HepG2 (cell line): Measurements from ENCODE around the gene PXDC1. TPM values are rescaled to one million over a fixed set of nuclear protein-coding genes. Genes with fewer than 3 reads are reported as not detected.

ENCODE experiments used
- CBX2 ChIP-seq, 2 experiments: fragments of 200-600 bp in 1 of 2; sonication (generic); formaldehyde crosslinking in 1 of 2; IDR thresholded peaks; 2 replicates each; pipeline versions ENCODE4 v1.7.0 to v1.8.1; 2018 to 2022; ENCODE audit warnings: low read depth in 2 of 2, low read length in 1 of 2, mild to moderate bottlenecking in 1 of 2, missing genetic modification reagents in 1 of 2
- CREB3 ChIP-seq: sonication (generic); formaldehyde crosslinking; IDR thresholded peaks from 2 replicates; pipeline ENCODE4 v1.5.0; 2020; ENCODE audit warnings: missing genetic modification reagents
- ESRRA ChIP-seq: sonication (generic); formaldehyde crosslinking; IDR thresholded peaks from 2 replicates; pipeline ENCODE4 v1.5.1; 2020; ENCODE audit warnings: mild to moderate bottlenecking, low read depth, missing genetic modification reagents
- FOXJ3 ChIP-seq: sonication (generic); formaldehyde crosslinking; IDR thresholded peaks from 2 replicates; pipeline ENCODE4 v1.4.0; 2020; ENCODE audit warnings: missing genetic modification reagents, mild to moderate bottlenecking, borderline replicate concordance
- GATAD1 ChIP-seq: IDR thresholded peaks from 2 replicates; pipeline ENCODE4 v1.6.1; 2016; ENCODE audit warnings: missing genetic modification reagents, missing compliant biosample characterization
- HNRNPL ChIP-seq: fragments of 200-400 bp; formaldehyde crosslinking; IDR thresholded peaks from 2 replicates; pipeline ENCODE4 v1.6.1; 2017; ENCODE audit warnings: mild to moderate bottlenecking, low read depth, low read length
- NKX3-1 ChIP-seq: sonication (generic); formaldehyde crosslinking; IDR thresholded peaks from 2 replicates; pipeline ENCODE4 v1.5.0; 2020; ENCODE audit warnings: missing genetic modification reagents
- PCBP1 ChIP-seq: fragments of 200-400 bp; formaldehyde crosslinking; IDR thresholded peaks from 2 replicates; pipeline ENCODE4 v1.6.1; 2017; ENCODE audit warnings: mild to moderate bottlenecking, low read depth, low read length, borderline replicate concordance
- REL ChIP-seq: sonication (generic); formaldehyde crosslinking; conservative IDR thresholded peaks from 2 replicates; pipeline ENCODE4 v1.8.0; 2022; ENCODE audit warnings: mild to moderate bottlenecking, missing genetic modification reagents, moderate library complexity
- SRF ChIP-seq: IDR thresholded peaks from 2 replicates; pipeline ENCODE4 v1.6.1; 2011; ENCODE audit warnings: mild to moderate bottlenecking, low read depth, low read length, moderate library complexity
- ZBTB38 ChIP-seq: sonication (generic); formaldehyde crosslinking; IDR thresholded peaks from 2 replicates; pipeline ENCODE4 v1.5.1; 2020; ENCODE audit warnings: mild to moderate bottlenecking, missing genetic modification reagents
- ZBTB43 ChIP-seq: sonication (generic); formaldehyde crosslinking; conservative IDR thresholded peaks from 2 replicates; pipeline ENCODE4 v1.4.0; 2020; ENCODE audit warnings: missing genetic modification reagents
- ZFP62 ChIP-seq: sonication (generic); formaldehyde crosslinking; IDR thresholded peaks from 2 replicates; pipeline ENCODE4 v1.4.0; 2020; ENCODE audit warnings: missing genetic modification reagents
- ZNF253 ChIP-seq: sonication (generic); formaldehyde crosslinking; IDR thresholded peaks from 2 replicates; pipeline ENCODE4 v1.8.0; 2022; ENCODE audit warnings: mild to moderate bottlenecking, missing genetic modification reagents, borderline replicate concordance
- ZNF331 ChIP-seq: sonication (generic); formaldehyde crosslinking; IDR thresholded peaks from 2 replicates; pipeline ENCODE4 v1.4.0; 2020; ENCODE audit warnings: missing genetic modification reagents
- ZNF33A ChIP-seq: sonication (generic); formaldehyde crosslinking; IDR thresholded peaks from 2 replicates; pipeline ENCODE4 v1.5.1; 2020; ENCODE audit warnings: missing genetic modification reagents, mild to moderate bottlenecking, moderate library complexity, borderline replicate concordance
- ZNF362 ChIP-seq: sonication (generic); formaldehyde crosslinking; IDR thresholded peaks from 2 replicates; pipeline ENCODE4 v1.4.0; 2020; ENCODE audit warnings: missing genetic modification reagents, mild to moderate bottlenecking, borderline replicate concordance
- ZNF660 ChIP-seq: sonication (generic); formaldehyde crosslinking; IDR thresholded peaks from 2 replicates; pipeline ENCODE4 v1.5.1; 2020; ENCODE audit warnings: mild to moderate bottlenecking, low read depth, missing genetic modification reagents, borderline replicate concordance
- polyA plus RNA-seq, 8 experiments: library from polyadenylated mRNA; depleted of rRNA in 3 of 8; stranded (reverse) in 7 of 8; unstranded in 1 of 8; fragments of >200 nt; fragmentation: Illumina TruSeq in 4 of 8; extraction: Trizol in 4 of 8; gene quantifications; 2 replicates each; pipeline versions ENCODE4 v1.2.1 to v1.2.3, GENCODE V29; 2011 to 2016; ENCODE audit warnings: low read depth in 4 of 8, missing spikeins in 1 of 8, mixed read lengths in 1 of 8; ENCODE audit not compliant: insufficient read depth in 1 of 8
- total RNA-seq, 5 experiments: library from RNA; depleted of rRNA; stranded (reverse); fragments of >200 nt; fragmentation: Illumina TruSeq; extraction: Trizol; gene quantifications; 2 replicates each; pipeline ENCODE4 v1.2.3, GENCODE V29; 2016; ENCODE audit warnings: low read depth in 1 of 5
- TF ChIP-seq, protein P1 (sequence below): IDR thresholded peaks from 2 replicates; pipeline ENCODE4 v1.6.1; 2018; ENCODE audit warnings: missing genetic modification reagents
- TF ChIP-seq, protein P2 (sequence below): sonication (generic); formaldehyde crosslinking; IDR thresholded peaks from 2 replicates; pipeline ENCODE4 v1.4.0; 2020; ENCODE audit warnings: missing genetic modification reagents, mild to moderate bottlenecking, borderline replicate concordance

PXDC1 gene
- total and polyA plus RNA-seq, 2 of the 13 experiments (the other 11 are each of a cell fraction or from before 2014, with no cell fraction given) = 32.4 to 34.7 TPM

DNA sequence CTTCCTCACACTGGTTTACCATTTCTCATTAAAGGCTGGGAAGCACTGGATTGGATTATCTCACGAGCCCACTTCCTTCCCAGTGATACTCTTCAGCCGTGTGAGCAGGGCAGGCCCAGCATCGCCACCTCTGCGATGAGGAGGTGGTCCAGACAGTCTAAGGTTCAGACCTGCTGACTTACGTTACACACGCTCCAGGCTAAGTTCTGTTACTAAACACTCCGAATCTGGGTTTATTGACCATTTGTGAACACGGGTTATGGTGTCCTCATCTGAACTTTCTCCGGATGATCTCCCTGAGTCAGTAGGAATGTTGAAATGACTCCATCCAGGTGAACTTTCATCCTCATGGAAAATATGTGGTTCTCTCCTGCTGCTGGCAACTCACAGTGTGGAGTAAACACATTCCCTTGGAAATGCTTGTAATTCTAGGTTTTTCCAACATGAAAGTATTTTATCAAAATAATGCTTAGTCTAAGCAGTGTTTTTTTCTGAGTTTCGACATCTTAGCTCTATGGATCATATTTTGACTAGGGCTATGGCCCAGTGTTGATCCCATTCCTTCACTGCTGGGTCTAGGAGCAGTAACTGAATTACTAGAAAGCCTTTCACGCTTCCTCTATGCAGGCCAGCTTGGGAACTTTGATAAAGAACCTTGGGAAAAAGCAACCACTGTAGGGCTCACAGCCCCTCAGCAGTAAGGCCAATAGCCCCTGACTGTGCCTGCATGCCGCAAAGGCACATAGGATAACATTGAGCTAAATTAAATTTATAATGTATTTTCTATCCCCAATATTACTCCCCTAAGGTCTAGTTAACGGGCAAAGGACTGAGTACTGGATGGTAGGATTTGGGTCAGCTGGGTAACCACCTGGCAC is 37.7 kb upstream of the PXDC1 start (continued):
- TF ChIP-seq GATAD1 (CRISPR knock-in tag) (0 out of 2 replicates have a peak, but pooled peaks have one; percentile 54), ZNF33A (CRISPR knock-in tag) (peak; percentile 46; the same call in 1 of the 2 replicates), ZNF660 (CRISPR knock-in tag) (no peak), CBX2 (IDR thresholded peaks at IDR 0.05; ENCODE audit: low read depth, low read length) (no peak), CBX2 (CRISPR knock-in tag; IDR thresholded peaks at IDR 0.05; ENCODE audit: low read depth) (no peak; the same call in 1 of the 2 replicates), PCBP1 (no peak), FOXJ3 (CRISPR knock-in tag) (peak; percentile 84; the same call in 1 of the 2 replicates), ZNF331 (CRISPR knock-in tag) (peak; percentile 81), HNRNPL (no peak), NKX3-1 (CRISPR knock-in tag) (no peak), CREB3 (CRISPR knock-in tag) (peak; percentile 50; the same call in 1 of the 2 replicates), REL (CRISPR knock-in tag) (no peak), SRF (no peak), ZNF362 (CRISPR knock-in tag) (peak; percentile 76; the same call in 1 of the 2 replicates), ESRRA (CRISPR knock-in tag) (peak; percentile 73), ZFP62 (CRISPR knock-in tag) (no peak), ZNF253 (no peak), ZBTB43 (CRISPR knock-in tag) (peak; percentile 99), ZBTB38 (CRISPR knock-in tag) (peak; percentile 66; the same call in 1 of the 2 replicates)
- TF ChIP-seq, protein P1, sequence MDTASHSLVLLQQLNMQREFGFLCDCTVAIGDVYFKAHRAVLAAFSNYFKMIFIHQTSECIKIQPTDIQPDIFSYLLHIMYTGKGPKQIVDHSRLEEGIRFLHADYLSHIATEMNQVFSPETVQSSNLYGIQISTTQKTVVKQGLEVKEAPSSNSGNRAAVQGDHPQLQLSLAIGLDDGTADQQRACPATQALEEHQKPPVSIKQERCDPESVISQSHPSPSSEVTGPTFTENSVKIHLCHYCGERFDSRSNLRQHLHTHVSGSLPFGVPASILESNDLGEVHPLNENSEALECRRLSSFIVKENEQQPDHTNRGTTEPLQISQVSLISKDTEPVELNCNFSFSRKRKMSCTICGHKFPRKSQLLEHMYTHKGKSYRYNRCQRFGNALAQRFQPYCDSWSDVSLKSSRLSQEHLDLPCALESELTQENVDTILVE (CRISPR knock-in tag) = peak; percentile 58; the same call in 1 of the 2 replicates
- TF ChIP-seq, protein P2, sequence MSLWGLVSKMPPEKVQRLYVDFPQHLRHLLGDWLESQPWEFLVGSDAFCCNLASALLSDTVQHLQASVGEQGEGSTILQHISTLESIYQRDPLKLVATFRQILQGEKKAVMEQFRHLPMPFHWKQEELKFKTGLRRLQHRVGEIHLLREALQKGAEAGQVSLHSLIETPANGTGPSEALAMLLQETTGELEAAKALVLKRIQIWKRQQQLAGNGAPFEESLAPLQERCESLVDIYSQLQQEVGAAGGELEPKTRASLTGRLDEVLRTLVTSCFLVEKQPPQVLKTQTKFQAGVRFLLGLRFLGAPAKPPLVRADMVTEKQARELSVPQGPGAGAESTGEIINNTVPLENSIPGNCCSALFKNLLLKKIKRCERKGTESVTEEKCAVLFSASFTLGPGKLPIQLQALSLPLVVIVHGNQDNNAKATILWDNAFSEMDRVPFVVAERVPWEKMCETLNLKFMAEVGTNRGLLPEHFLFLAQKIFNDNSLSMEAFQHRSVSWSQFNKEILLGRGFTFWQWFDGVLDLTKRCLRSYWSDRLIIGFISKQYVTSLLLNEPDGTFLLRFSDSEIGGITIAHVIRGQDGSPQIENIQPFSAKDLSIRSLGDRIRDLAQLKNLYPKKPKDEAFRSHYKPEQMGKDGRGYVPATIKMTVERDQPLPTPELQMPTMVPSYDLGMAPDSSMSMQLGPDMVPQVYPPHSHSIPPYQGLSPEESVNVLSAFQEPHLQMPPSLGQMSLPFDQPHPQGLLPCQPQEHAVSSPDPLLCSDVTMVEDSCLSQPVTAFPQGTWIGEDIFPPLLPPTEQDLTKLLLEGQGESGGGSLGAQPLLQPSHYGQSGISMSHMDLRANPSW (CRISPR knock-in tag) = peak; percentile 98
